ENCODE results near the gene CP. TPM values are rescaled to one million over a fixed set of nuclear protein-coding genes. Genes with fewer than 3 reads are reported as not detected.
"Not testable (repeated sequence)": the region's sequence is repeated elsewhere in the genome, so short reads cannot be mapped to it uniquely, and the experiment has no call there.

CP gene
- total RNA-seq, 1 donor from 2014 or later = 0.32 TPM

DNA sequence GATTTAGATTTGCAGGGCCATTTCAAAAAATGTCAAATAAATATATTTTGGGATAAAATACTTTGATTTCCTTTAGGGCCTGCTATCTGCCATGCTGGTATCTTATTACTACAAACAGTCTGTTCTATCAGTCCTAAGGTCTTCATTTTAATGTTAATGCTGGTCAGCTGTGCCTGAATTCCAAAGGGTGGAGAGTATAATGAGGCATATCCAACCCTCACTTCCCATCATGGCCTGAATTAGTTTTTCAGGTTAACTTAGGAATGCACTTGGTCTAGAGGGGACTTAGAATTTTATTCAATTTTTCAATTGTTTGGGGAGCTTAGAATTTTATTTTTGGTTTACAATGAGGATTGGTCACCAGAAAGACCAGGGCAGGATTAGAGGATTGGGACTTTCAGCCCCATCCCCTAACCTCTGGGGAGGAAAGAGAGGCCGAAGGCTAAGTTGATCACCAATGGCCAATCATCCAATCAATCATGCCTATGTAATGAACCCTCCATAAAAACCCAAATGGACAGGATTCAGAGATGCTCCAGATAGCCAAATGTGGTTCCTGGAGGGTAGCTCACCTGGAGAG is 17.8 kb upstream of the CP start:
- H3K27ac Mint-ChIP-seq (ENCODE audit: unreplicated experiment) = no peak overlapping the region
- DNase-seq (ENCODE audit: extremely low spot score, unreplicated experiment) = no peak
- H3K36me3 Mint-ChIP-seq (ENCODE audit: unreplicated experiment) = no peaks in the 10 kb centered on the region
- H3K9me3 Mint-ChIP-seq (ENCODE audit: unreplicated experiment) = peaks cover 6% of the 10 kb centered on the region
- H3K4me3 Mint-ChIP-seq (ENCODE audit: unreplicated experiment) = no peak overlapping the region
- no peaks in the 10 kb centered on the region for H3K27me3 Mint-ChIP-seq (ENCODE audit: unreplicated experiment)
- H3K4me1 Mint-ChIP-seq (ENCODE audit: unreplicated experiment) = peaks cover 16% of the 10 kb centered on the region
- TF ChIP-seq, protein P1, sequence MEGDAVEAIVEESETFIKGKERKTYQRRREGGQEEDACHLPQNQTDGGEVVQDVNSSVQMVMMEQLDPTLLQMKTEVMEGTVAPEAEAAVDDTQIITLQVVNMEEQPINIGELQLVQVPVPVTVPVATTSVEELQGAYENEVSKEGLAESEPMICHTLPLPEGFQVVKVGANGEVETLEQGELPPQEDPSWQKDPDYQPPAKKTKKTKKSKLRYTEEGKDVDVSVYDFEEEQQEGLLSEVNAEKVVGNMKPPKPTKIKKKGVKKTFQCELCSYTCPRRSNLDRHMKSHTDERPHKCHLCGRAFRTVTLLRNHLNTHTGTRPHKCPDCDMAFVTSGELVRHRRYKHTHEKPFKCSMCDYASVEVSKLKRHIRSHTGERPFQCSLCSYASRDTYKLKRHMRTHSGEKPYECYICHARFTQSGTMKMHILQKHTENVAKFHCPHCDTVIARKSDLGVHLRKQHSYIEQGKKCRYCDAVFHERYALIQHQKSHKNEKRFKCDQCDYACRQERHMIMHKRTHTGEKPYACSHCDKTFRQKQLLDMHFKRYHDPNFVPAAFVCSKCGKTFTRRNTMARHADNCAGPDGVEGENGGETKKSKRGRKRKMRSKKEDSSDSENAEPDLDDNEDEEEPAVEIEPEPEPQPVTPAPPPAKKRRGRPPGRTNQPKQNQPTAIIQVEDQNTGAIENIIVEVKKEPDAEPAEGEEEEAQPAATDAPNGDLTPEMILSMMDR (IDR thresholded peaks at IDR 0.05) = no peak

DNA sequence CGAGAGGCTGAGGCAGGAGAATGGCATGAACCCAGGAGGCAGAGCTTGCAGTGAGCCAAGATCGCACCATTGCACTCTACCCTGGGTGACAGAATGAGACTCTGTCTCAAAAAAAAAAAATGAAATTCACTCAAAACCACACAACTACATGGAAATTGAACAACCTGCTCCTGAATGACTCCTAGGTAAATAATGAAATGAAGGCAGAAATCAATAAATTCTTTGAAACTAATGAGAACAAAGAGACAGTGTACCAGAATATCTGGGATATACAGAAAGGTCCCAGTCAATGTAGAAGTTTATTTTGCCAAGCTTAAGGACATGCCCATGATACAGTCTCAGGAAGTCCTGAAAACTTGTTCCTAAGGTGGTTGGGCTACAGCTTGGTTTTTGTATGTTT is 16.6 kb upstream of the CP start:
- peaks cover 11% of the 10 kb centered on the region for H3K4me1 Mint-ChIP-seq (ENCODE audit: unreplicated experiment)
- H3K27ac Mint-ChIP-seq (ENCODE audit: unreplicated experiment); H3K4me3 Mint-ChIP-seq (ENCODE audit: unreplicated experiment); H3K36me3 Mint-ChIP-seq (ENCODE audit: unreplicated experiment); H3K9me3 Mint-ChIP-seq (ENCODE audit: unreplicated experiment); H3K27me3 Mint-ChIP-seq (ENCODE audit: unreplicated experiment); DNase-seq (ENCODE audit: extremely low spot score, unreplicated experiment): not testable (repeated sequence)

- peaks cover 6% of the 10 kb centered on the region for H3K9me3 Mint-ChIP-seq (ENCODE audit: unreplicated experiment)
- no peaks in the 10 kb centered on the region for H3K27me3 Mint-ChIP-seq (ENCODE audit: unreplicated experiment)
- H3K4me1 Mint-ChIP-seq (ENCODE audit: unreplicated experiment) = peaks cover 11% of the 10 kb centered on the region
- H3K4me3 Mint-ChIP-seq (ENCODE audit: unreplicated experiment) = no peak overlapping the region
- TF ChIP-seq, protein P1 (IDR thresholded peaks at IDR 0.05) = no peak
- H3K27ac Mint-ChIP-seq (ENCODE audit: unreplicated experiment) = no peak overlapping the region
- no peak for DNase-seq (ENCODE audit: extremely low spot score, unreplicated experiment)
- H3K36me3 Mint-ChIP-seq (ENCODE audit: unreplicated experiment) = no peaks in the 10 kb centered on the region
These were observed 14.2 kb upstream of the CP start for GRCh38 chr3:149235599-149236424.

DNA sequence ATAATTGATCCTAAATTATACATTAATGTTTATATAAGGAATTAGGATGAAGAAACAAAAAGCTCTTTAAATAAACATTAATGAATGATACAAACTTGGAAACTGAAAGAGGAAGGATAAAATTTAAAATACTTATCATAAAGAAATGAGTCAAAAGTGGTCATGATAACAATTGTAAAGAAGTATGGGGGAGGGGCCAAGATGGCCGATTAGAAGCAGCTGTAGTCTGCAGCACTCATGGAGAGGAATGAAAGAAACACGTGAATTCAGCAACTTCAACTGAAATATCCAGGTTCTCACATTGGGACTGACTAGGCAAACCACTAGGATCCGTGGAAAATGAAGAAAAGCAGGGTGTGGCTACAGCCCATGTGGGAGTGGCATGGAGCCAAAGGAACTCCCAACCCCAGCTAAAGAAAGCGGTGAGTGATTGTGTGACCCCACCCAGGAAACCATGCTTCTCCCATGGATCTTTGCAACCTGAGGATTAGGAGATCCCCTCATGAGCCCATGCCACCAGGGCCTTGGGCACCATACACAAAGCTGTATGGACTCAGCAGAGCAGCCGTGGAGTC is 13.1 kb upstream of the CP start:
- no peak overlapping the region for H3K27ac Mint-ChIP-seq (ENCODE audit: unreplicated experiment)
- H3K9me3 Mint-ChIP-seq (ENCODE audit: unreplicated experiment) = peaks cover 6% of the 10 kb centered on the region
- no peaks in the 10 kb centered on the region for H3K36me3 Mint-ChIP-seq (ENCODE audit: unreplicated experiment)
- no peak for DNase-seq (ENCODE audit: extremely low spot score, unreplicated experiment)
- no peak overlapping the region for H3K4me3 Mint-ChIP-seq (ENCODE audit: unreplicated experiment)
- H3K27me3 Mint-ChIP-seq (ENCODE audit: unreplicated experiment) = no peaks in the 10 kb centered on the region
- TF ChIP-seq, protein P1 (IDR thresholded peaks at IDR 0.05) = no peak
- peaks cover 11% of the 10 kb centered on the region for H3K4me1 Mint-ChIP-seq (ENCODE audit: unreplicated experiment)

DNA sequence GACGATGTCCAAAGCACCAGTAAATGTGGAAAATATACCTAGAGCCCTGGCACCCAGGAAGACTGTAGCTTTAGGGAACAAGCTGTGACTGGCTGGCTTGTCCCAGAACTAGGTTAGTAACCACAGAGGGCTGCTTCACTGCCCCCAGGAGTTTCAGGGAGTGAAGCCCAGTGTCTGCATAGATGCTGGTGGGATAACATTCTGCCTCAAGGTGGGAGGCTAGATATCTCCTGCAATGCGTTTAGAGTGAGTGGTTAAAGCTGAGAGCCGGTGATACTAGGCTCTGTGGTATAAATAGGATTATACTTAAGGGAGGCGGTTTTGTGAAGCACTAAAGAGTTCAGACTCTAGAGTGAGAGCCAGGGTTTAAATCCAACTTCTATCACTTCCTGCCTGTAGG is 11.7 kb upstream of the CP start:
- no peaks in the 10 kb centered on the region for H3K27me3 Mint-ChIP-seq (ENCODE audit: unreplicated experiment)
- TF ChIP-seq, protein P1 (IDR thresholded peaks at IDR 0.05) = no peak
- H3K27ac Mint-ChIP-seq (ENCODE audit: unreplicated experiment) = no peak overlapping the region
- DNase-seq (ENCODE audit: extremely low spot score, unreplicated experiment) = no peak
- H3K36me3 Mint-ChIP-seq (ENCODE audit: unreplicated experiment) = no peaks in the 10 kb centered on the region
- H3K9me3 Mint-ChIP-seq (ENCODE audit: unreplicated experiment) = peaks cover 6% of the 10 kb centered on the region
- no peak overlapping the region for H3K4me3 Mint-ChIP-seq (ENCODE audit: unreplicated experiment)
- peaks cover 11% of the 10 kb centered on the region for H3K4me1 Mint-ChIP-seq (ENCODE audit: unreplicated experiment)

All from osteocyte (in vitro differentiated cells).